Glomerular visceral epithelial cell (primary cell): ENCODE results near the gene C2CD2L.
"Not testable (repeated sequence)": the region's sequence is repeated elsewhere in the genome, so short reads cannot be mapped to it uniquely, and the experiment has no call there.

Experiments used
- DNase-seq: peaks from one replicate; pipeline ENCODE4 v3.0.0-alpha.2; 2016; ENCODE audit errors: extremely low spot score

The C2CD2L gene

DNA sequence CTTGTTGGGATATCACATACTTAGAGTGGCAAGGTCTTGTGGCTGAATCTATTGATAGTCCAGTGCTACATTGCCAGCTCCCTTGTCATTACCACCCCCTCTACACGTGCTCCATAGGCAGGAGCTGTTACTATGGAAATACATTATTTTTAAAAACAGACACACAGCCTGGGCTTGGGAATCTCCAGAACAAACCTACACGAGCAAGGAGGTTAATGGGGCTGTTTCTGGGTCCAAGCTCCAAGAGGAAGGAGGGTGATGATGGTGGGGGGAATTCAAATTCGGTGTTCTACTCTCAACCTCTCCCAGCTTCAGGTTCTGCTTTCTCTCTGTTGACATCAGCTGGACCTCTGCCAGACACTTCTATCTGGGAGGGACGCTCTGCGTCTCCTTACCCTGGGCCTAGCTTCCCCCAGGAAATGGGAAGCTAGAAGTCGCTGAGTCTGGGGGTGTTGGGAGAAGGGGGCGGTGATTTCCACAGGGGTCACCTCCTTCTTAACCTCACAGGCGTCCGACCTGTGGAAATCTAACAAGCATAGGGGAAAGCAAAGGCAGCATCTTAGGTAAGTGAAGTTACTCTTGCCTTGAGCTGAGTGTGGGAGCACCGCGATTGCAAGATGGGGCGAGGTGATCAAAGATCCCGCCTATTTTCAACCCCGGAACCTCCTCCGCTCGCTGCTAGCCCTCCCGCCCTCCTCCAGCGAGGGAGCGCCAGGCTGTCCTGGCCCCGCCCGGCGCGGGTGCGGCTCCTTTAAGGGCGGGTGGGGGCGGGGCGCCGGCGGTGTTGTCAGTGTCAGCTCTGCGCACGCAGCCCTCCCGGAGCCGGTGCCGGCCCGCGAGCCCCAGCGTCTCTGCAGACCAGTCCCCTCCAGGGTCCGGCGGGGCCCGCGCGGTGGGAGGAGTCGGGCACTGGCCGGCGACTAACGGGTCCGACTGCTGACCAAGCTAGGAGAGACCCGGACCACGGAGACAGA lies at the start of gene C2CD2L:
Gene C2CD2L (plus strand): TSS at position 781 of the 974 bp plus-strand sequence. CDS start 398 bp downstream, outside the sequence.
- peak; percentile 93 for DNase-seq

DNA sequence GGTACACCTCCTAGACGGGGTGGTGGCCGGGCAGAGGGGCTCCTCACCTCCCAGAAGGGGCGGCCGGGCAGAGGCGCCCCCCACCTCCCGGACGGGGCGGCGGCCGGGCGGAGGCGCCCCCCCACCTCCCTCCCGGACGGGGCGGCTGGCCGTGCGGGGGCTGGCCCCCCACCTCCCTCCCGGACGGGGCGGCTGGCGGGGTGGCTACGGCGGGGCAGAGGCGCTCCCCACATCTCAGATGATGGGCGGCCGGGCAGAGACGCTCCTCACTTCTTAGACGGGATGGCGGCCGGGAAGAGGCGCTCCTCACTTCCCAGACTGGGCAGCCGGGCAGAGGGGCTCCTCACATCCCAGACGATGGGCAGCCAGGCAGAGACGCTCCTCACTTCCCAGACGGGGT lies 48.0 kb upstream of the C2CD2L start:
- not testable (repeated sequence) for DNase-seq

DNA sequence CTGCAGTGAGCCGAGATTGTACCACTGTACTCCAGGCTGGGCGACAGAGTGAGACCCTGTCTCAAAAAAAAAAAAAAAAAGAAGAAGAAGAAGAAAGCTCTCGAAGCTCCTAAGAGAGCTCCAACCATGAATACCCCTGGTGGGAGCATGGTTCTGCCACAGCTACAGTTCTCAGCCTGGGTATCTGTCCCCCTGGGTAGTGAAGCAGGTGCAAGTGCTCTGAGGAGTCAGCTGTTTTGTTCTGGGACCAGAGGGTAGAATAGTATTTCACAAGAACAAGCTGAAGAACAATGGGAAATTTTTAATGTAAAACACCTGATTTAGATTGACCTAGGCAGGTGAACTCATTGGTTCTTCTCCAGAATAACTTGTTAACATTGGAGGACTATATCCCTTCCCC lies 45.9 kb upstream of the C2CD2L start:
- DNase-seq = no peak

DNA sequence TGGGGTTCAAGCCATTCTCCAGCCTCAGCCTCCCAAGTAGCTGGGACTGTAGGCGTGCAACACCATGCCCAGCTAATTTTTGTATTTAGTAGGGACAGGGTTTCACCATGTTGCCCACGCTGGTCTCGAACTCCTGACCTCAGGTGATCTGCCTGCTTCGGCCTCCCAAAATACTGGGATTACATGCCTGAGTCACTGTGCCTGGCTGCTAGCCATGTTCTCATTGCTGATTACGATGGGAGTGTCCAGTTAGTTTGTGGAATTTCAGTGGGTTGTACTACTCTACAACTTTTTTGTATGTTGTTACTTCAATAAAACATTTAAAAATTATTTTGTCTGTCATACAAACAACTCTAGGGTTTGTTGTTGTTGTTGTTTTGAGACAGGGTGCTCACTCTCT lies 44.4 kb upstream of the C2CD2L start:
- DNase-seq = no peak

DNA sequence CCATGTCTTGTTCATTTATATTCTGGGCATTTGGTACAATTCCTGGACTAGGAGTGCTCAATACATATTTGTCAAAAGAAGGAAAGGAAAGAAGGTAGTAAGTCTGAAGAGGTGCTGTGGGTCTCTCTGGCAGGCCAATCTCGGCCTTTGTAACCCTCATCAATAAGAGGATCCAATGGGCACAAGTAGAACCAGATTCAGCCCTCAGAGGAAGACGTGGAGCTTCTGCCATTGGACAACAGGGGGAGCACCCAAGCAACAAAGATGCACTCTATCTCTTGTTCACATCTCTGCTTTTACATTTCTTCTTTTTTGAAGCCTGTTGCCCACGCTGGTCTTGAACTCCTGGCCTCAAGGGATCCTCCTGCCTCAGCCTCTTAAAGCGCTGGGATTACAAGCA lies 41.8 kb upstream of the C2CD2L start:
- DNase-seq = peak; percentile 21

DNA sequence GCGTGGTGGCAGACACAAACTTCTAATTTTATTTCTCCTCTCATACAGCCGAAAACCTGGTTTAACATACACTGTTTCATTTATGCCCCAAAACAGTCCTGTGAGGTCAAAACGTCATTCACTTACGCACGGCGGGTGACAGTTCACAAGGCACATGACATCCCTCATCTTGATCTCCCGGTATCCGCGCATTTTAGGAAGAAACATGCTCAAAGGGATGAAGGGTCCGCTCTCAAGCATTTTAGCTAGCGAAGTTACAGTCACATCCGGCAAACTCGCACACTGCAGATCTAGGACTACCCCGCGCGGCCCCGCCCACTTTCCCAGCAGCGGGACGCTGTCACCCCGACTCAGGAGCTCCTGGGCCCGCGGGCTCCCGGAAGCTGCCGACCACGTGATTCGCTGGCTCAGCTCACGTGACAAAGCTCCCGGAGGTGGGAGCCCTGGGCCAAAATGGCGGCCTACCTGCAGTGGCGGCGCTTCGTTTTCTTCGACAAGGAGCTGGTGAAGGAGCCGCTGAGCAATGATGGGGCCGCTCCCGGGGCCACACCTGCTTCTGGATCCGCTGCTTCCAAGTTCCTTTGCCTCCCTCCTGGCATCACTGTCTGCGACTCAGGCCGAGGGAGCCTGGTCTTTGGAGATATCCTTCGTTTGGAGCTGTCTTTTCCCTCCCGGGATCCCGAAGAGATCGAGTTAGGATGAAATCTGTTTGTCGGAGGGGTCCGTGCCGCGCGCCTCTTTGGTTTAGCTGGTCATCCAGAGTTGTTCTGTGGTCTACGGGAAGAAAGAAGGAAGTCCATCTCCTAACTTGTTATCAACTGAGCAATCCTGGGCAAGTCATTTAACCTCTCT lies 39.5 kb upstream of the C2CD2L start, which contains the start of gene VPS11:
Gene VPS11 (plus strand): TSS at position 448 of the 852 bp plus-strand sequence. CDS start 6 bp downstream, at position 454.
- DNase-seq = peak; percentile 96

DNA sequence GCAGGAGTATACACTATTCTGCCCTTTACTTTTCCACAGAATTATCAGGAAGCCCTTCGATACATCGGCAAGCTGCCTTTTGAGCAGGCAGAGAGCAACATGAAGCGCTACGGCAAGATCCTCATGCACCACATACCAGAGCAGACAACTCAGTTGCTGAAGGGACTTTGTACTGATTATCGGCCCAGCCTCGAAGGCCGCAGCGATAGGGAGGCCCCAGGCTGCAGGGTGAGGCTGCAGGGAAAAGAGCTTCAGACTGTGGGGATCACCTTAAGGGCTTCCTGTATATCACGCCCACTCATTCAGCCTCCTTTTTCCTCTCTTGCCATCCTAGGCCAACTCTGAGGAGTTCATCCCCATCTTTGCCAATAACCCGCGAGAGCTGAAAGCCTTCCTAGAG lies 29.3 kb upstream of the C2CD2L start:
- no peak for DNase-seq

DNA sequence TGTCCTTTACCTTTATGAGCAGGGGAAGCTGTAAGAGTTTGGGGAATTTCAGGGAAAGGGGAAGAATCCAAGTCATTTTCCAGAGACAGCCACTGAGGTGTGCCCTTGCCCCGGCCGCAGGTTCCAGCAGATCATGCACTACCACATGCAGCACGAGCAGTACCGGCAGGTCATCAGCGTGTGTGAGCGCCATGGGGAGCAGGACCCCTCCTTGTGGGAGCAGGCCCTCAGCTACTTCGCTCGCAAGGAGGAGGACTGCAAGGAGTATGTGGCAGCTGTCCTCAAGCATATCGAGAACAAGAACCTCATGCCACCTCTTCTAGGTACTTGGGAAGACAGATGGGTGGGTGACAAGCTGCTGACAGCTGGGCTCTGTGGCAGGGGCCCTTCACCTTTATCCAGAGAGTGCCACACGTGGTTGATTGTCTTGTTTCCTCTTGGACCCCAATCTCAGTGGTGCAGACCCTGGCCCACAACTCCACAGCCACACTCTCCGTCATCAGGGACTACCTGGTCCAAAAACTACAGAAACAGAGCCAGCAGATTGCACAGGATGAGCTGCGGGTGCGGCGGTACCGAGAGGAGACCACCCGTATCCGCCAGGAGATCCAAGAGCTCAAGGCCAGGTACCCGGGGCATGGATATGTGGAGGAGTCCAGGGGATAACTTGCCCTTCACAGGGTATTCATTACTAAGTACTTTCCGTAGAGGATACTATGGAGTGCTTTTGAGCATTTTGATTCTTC lies 28.3 kb upstream of the C2CD2L start:
- no peak for DNase-seq

DNA sequence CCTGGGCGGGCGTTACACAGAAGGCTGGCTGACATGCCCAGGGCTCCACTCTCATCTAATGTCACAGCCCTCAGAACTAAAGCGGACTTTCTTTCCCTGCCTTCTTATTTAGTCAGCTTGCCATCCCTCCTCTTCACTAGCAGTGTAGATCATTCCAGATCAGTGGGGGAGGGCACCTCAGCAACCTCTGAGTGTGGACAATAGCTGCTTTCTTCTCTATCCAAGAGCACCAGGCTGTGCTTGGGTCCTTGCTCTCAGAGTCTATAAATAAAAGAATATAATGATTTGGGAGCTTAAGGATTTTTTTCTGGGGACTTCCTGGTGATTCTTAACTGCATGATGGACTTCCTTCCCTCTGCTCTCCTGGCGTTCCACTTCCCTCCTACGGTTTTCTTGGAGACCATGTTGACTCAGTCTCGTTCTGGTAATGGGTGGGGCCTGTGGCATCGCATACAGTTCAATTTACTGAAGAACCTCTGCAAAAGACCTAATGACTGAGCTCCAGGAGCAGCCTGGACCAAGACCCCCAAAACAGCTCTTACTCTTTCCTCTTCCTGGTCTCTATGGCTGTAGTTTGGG lies 25.4 kb upstream of the C2CD2L start:
- DNase-seq = no peak

DNA sequence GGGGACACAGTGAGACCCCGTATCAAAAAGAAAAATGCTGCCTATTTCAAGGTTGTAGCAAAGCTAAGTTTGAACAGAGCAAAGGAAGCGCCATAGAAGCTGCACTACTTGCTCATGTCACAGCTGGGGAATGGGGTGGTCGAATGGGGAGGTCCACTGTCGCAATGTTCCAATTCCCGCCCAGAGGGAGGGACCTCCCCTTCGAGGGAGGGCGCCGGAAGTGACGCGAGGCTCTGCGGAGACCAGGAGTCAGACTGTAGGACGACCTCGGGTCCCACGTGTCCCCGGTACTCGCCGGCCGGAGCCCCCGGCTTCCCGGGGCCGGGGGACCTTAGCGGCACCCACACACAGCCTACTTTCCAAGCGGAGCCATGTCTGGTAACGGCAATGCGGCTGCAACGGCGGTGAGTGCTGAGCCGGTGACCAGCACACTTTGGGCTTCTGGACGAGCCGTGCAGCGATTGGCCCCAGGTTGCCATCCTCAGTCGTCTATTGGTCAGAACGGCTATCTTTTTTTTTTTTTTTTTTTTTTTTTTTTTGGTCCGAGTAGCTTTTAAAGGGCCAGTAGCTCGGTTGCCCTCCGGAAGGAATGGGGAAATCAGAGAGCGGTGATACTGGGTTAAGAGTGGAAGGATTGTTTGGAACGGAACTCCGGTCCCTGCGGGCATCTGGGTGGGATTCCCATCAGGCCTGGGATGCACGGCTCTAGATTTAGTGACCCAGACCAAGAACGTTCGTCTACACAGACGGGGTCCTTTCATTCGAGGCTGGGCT lies 22.3 kb upstream of the C2CD2L start, which contains the start of gene HMBS:
Gene HMBS (plus strand): TSS at position 219 of the 774 bp plus-strand sequence. CDS start 153 bp downstream, at position 372.
- DNase-seq = peak; percentile 91

DNA sequence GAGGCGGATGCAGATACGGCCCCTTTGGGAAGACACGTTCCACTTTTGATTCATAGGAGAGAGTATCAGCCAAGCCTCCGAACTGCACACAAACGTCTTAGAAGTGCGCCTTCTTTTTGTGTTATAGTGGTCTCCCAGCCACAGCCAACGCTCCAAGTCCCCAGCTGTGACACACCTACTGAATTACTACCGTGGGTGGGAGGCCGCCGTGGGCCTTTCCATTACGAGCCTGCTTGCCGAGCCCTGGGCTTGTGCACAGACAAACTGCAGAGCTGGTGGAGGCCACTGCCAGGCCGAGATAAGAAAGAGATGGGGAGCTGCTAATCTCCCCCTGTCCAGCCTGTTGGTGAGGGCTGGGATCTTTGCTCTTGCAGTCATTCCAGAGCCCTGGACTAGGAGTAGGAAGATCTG lies 21.7 kb upstream of the C2CD2L start:
- DNase-seq = no peak

DNA sequence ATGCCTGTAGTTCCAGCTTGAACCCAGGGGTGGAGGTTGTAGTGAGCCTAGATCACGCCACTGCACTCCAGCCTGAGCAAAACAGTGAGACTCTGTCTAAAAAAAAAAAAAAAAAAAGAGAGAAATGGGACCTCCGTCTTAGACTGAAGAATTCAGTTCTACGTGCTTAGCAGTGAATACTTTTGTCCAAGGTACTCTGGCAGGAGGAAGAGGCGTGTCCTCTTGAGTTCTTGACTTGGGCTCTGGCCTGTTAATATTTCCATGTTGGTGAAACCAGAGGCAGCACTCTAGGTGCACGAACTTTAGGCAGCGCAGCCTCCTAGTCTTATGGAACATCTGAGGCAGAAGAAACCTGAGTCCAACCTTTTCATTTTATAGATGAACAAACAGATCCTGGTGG lies 20.0 kb upstream of the C2CD2L start:
- DNase-seq = no peak

DNA sequence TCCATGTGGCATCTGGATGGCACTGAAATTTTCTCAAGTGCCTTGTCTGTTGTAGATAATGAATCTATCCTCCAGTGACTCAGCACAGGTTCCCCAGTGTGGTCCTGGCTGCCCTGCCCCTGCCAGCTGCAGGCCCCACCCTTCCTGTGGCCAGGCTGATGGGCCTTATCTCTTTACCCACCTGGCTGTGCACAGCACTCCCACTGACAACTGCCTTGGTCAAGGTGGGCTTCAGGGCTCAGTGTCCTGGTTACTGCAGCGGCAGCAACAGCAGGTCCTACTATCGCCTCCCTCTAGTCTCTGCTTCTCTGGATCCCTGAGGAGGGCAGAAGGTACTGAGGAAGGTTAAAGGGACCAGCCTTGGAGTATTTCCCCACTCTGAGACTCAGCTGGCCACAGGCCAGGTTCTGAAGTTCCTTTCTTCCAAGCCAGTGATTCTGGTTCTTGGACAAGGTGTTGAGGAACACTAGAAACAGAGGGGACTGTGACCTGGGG lies 19.4 kb upstream of the C2CD2L start:
- DNase-seq = no peak

DNA sequence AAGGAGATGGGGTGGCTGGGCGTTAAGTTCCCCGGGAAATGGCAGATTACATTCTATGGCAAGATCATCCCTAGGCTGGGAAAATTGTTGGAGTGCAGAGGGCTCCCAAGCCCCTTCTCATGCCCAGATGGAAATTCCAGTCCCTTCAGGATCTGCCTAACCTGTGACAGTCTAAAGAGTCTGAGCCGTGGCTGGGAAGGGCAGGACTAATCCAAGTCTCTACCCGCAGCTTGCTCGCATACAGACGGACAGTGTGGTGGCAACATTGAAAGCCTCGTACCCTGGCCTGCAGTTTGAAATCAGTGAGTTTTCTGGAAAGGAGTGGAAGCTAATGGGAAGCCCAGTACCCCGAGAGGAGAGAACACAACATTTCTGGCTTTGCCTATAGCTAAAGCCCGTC lies 18.7 kb upstream of the C2CD2L start:
- no peak for DNase-seq

DNA sequence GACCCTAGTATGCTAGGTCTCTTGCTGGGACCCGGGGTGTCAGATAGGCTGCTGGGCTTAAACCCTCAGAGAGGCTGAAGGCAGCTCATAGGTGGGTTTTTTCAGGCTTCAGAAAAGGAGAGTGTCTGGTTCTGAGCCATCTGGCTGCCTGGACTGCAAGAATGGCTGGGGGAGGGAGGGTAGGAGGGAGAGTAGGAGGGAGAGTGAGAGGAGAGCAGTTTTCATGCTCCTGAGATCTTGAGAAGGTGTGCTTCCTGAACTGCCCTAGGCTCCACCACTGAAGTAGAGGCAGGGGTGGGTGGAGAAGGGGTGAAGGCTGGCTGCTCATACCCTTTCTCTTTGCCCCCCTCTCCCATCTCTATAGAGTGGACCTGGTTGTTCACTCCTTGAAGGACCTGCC lies 17.8 kb upstream of the C2CD2L start:
- DNase-seq = no peak

DNA sequence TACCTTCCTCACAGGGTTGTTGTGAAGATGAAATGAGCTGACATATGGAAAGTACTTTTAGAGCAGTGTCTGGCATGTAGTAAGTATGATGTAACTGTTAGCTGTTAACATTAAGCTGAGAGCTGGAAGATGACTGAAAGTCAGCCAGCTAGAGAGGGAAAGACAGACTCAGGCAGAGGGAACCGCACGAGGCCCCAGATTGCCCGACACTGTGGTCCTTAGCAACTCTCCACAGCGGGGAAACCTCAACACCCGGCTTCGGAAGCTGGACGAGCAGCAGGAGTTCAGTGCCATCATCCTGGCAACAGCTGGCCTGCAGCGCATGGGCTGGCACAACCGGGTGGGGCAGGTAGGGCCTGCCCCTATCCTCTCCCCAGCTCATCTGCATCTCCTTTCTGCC lies 16.0 kb upstream of the C2CD2L start:
- DNase-seq = no peak

DNA sequence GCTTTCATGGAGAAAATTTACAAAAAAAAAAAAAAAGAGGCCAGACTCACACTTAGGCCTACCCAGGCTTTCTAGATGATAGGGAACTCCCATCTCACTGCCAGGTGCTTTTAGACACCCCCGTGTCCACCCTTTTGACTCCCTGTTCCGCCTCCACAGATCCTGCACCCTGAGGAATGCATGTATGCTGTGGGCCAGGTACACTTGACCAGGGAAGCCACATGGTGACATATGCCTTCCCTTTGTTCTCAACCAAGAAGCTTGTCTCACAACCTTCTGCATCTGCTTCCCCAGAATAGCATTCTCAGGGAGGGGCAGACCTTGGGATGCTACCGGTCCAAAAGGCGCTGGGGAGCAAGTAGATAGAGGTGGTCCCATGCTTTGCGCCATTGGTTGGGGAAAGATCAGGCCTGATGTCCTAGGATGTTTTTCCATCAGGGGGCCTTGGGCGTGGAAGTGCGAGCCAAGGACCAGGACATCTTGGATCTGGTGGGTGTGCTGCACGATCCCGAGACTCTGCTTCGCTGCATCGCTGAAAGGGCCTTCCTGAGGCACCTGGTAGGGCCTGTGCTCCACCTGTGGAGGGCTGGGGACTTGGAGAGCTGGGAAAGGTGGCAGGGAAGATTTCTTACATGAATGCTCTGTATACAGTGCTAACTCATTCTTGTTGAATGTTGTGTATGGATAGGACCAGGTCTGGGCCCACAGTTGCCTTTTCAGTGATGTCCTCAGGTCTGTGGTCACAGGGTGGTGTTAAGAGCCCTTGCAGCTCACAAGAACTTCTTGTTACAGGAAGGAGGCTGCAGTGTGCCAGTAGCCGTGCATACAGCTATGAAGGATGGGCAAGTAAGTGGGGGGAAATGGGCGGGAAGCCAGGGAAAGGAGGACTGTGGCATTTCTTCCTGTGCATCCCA lies 14.9 kb upstream of the C2CD2L start:
- peak; percentile 35 for DNase-seq

DNA sequence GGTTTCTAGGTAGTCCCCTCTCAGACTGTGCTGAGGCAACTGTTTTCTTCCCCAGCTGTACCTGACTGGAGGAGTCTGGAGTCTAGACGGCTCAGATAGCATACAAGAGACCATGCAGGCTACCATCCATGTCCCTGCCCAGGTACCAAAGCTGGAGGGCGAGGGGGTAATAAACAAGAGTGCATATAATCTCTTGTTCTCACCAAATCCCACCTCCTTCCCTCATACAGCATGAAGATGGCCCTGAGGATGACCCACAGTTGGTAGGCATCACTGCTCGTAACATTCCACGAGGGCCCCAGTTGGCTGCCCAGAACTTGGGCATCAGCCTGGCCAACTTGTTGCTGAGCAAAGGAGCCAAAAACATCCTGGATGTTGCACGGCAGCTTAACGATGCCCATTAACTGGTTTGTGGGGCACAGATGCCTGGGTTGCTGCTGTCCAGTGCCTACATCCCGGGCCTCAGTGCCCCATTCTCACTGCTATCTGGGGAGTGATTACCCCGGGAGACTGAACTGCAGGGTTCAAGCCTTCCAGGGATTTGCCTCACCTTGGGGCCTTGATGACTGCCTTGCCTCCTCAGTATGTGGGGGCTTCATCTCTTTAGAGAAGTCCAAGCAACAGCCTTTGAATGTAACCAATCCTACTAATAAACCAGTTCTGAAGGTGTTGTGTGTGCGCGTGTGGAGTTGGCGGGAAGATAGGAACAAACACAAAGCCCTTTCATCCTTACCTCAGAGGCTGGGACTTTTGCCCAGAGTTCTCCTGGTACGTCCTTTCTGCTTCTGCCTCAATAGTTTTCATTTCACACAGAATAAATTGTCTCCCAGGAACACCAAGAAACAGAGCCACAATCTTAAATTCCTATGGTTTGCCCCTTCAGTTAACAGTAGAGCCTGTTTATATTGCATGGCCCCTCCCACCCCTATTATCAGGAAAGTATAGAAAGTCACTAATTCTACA lies 14.0 kb upstream of the C2CD2L start:
- DNase-seq = peak; percentile 40
